ENCODE measurements around the gene ANKRD13B.
"Not testable (repeated sequence)": the region's sequence is repeated elsewhere in the genome, so short reads cannot be mapped to it uniquely, and the experiment has no call there.

ANKRD13B gene

DNA sequence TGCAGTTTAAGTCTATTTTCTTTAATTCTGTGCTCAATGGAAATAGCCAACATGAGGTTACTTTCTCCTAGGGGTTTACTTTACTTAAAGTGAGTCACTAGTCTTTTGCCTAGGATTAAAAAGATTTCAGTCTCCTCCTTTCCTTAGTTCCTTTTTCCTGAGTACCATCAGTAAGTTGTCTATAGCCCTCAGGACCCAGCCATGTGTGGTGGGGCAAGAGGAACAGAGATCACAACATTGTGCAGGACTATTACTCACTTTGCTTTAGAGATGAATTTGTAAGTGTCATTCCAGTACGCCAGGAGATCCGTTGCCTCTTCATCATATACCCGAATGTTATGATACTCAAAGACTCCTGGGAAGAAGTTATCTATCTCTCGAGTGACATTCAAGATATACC, 57.5 kb downstream of the ANKRD13B start:
- no peak for DNase-seq

DNA sequence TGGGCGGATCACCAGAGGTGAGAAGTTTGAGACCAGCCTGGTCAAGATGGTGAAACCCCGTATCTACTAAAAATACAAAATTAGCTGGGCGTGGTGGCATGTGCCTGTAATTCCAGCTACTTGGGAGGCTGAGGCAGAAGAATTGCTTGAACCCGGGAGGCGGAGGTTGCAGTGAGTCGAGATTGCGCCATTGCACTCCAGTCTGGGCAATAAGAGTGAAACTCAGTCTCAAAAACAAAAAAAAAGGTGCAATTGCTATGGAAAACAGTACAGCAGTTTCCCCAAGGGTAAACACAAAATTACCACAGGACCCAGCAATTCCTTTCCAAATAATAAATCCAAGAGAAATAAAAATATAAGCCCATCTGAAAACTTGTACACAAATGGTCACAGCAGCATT, 59.0 kb downstream of the ANKRD13B start:
- DNase-seq: not testable (repeated sequence)

DNA sequence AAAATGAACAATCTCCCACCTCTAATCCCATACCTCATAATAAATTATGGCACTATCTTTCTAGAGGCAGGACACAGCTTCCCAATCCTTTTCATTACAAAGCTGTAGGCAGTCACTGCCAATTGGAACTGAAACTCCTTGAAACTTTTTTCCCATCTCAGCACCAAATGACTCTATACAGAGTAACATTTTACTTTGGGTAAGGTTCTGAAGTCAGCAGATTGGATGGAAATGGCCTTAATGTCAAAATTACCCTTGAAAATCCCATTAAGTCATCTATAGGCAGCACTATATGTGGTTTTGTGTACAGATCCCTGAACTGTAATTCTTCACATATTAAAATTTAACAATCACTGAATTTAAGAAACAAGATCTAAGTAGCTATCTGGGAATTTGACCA, 60.0 kb downstream of the ANKRD13B start:
- DNase-seq: no peak

DNA sequence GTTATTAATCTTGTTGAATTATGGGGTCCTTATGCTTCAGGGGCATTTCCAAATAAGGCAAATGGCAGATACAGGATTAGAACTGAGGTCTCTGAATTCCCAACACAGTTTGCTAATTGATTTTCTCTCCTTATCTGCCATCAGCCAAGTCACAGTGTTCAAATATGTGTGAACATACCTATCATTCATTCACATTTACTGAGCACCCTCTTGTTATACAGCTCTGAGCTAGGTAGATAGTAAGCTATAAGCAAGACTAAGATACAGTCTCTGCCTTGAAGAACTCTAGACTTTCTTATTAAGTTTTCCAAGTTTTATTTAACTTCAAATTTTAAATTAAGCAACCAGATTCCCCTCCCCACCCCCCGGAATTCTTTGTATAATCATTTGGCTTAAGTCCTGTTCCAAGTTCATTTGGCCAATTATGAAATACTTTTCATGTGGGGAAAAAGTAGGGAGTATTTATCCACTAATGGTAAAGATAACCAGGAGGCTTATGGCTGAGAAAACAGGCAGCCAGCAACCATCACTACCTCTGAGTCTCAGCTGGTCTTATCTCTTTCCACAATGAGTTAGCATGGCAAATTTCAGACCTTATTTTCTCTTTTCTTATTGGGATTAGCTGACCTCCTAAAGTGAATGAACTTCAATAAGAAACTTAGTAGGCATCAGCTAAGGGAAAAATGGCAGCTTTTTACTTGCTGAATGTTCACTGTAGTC, 61.2 kb downstream of the ANKRD13B start:
- DNase-seq: no peak

DNA sequence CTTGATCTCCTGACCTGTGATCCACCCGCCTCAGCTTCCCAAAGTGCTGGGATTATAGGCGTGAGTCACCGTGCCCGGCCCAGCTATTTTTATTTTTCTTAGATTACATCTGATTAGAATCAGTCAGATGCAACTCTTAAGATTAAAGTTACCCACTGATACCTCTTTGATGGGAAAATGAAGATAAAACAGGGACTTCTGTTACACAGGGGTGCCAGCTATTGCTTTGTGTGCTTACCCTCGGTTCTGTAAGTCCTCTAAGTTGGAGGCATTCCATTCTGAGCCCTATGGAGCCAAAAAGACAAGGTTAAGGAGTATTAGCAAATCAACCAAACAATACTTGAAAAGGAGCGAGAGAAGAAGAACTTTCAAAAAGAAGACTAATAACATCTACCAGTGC, 62.4 kb downstream of the ANKRD13B start:
- DNase-seq: no peak

DNA sequence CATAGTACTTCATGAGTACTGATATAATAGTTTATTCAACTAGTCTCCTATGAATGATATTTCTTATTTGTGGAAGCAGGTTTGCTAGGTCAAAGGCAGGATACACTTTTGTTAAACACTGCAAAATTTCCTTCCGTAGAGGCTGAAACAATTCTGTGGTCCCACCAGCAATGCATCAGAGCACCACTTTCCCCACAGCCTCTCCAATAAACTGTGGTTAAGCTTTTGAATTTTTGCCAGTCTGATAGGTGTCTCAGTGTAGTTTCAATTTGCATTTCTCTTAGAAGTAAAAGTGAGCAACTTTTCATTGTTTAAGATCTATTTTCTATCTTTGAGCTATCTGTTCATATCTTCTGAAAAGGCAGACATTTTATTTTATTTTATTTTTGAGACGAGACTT, 66.2 kb downstream of the ANKRD13B start:
- no peak for DNase-seq

DNA sequence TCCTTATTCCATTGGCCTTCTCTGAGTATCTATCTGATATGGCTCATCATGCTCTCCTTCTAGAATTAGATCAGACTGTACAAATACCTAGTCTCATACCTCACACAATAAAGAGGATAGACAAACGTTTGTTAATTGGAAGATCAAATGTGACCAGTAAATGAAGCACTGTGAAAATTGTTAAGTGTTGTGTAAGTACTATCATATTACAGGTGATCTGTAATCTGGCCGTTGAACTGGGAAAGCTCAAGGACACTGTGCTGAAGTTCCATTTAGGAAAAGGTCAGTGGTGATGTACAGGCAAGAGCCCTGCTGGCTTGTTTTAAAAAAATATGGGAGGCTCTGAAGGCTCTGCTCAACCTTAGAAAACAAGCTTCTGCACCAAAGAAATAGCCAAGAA, 68.3 kb downstream of the ANKRD13B start:
- DNase-seq: no peak

DNA sequence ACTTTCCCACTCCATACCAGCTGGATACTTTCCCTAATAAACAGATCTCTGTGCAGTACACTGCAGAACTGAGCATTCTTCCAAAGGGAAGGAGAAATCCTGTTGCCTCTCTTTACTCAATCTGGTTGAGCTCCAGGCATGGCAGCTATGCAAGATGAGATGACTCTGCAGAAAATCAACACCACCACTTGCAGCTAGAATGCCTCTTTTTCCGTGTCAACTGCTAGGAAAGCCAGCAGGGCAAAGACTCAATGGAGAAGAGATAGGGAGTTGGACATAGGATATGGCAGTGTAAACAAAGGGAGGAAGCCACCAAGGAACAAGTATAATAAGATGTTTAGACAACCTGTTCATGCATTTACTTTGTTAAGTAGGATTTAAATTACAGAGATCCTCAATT, 70.2 kb downstream of the ANKRD13B start:
- DNase-seq: no peak

Data from activated CD4-positive, CD25-positive, alpha-beta regulatory T cell (primary cell).